GM21515 (cell line): Measurements from ENCODE around the gene HHATL.

Source experiments
- ATAC-seq: cut with Tn5 transposase; IDR thresholded peaks from one replicate; pipeline ENCODE4 v1.9.1; 2021; ENCODE audit not compliant: unreplicated experiment

HHATL gene

GRCh38 chr3:42666577-42666998, 36.0 kb downstream of the HHATL start:
- ATAC-seq, result no peak

- ATAC-seq, result no peak
Measured at GRCh38 chr3:42666022-42666421, 36.6 kb downstream of the HHATL start.

GRCh38 chr3:42665050-42665878, 37.3 kb downstream of the HHATL start:
- no peak for ATAC-seq

- ATAC-seq, result no peak
Measured at GRCh38 chr3:42664438-42664803, 38.2 kb downstream of the HHATL start.

DNA sequence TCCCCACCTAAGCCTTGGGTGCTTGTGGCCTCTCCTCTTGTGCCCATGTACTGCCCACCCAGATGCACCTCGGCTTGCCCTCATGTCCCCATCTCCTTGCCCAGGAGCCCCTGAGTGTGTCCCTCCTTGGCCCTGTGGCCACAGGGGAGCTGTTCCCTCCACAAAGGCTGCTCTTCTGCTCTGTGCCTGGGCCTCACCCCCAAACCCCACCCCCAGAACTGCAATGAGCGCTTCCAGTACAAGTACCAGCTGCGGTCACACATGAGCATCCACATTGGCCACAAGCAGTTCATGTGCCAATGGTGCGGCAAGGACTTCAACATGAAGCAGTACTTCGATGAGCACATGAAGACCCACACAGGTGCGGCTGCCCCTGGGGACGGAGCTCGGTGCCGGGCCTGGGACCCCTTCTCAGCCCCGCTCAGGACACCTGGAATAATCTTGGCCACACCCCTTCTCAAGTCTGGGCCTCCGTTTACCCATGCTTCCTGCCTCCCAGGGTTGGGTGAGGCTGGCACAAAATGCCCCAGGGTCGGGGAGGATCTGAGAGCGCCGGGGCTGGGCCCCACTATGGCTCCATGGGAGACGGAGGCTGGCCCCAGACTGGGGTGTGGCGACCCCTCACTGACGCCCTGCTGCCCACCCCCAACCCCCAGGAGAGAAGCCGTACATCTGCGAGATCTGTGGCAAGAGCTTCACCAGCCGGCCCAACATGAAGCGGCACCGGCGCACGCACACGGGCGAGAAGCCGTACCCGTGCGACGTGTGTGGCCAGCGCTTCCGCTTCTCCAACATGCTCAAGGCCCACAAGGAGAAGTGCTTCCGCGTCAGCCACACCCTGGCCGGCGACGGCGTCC, 38.8 kb downstream of the HHATL start:
- ATAC-seq, result no peak

DNA sequence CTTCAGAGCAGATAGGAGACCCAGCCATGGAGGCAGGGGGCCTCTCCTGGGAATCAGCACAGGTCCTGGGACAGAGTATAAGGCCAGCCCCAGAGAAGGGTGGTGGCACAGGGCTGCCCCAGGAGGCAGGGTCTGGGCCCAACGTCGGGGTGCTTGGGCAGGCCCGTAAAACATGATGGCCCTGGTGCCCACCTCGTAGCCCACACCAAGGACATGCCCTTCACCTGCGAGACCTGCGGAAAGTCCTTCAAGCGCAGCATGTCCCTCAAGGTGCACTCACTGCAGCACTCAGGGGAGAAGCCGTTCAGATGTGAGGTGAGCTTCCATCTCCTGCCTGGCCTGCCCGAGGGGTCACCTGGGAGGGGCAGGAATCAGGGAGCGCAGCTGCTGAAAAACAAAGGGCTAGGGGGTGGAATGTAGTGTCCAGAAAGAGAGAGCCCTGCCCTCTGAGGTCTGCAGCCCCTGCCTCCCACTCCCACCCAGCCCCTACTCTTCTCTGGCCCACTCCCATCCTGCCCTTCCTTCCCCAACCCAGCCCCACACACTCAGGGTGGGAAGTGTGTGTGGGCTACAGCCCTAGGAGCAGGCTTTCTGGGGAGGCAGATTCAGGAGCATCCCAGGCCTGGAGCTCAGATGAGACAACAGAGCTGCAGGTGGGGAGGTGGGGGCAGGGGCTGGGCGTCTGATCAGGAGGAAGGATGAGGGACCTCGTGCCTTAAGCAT, 39.6 kb downstream of the HHATL start:
- no peak for ATAC-seq

- ATAC-seq, result no peak
Measured at GRCh38 chr3:42662037-42662812, 40.4 kb downstream of the HHATL start.

DNA sequence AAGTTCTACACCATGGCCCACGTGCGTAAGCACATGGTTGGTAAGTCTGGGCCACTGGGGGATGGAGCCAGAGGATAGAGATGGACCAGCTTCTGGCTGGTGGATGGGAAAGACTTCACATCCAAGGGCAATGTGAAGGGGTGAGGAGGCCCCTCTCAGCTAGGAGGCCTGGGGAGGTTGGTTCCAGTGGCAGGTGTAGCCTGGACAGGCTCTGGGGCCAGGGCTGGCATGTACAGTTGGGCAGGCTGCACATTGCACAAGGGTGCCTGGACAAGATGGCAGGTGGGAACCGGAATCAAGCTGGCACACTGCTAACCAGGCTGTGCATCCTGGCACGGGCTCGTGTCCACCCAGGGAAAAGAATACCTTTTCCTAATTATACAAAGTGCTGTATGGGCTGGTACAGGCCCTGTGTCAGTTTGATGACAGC, 41.0 kb downstream of the HHATL start:
- ATAC-seq, result no peak

DNA sequence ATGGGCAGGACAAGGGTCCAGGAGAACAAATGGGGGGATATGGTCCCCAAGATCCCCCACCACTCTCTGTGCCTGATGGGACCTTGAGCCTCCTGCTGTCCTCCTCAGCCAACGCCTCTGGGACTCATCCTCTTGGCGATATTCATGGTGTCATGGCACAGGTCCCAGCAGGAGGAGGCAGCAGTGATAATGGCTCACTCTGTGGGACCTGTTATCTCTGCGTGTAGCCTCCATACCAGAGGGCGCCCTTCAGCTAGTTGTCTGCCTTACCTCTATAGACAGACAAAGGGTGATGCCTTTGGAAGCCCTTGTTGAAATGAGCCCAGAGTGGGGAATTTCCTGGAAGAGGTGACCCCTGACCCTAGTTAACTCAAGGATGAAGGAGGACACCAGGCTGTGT, 41.7 kb downstream of the HHATL start:
- ATAC-seq, result no peak

DNA sequence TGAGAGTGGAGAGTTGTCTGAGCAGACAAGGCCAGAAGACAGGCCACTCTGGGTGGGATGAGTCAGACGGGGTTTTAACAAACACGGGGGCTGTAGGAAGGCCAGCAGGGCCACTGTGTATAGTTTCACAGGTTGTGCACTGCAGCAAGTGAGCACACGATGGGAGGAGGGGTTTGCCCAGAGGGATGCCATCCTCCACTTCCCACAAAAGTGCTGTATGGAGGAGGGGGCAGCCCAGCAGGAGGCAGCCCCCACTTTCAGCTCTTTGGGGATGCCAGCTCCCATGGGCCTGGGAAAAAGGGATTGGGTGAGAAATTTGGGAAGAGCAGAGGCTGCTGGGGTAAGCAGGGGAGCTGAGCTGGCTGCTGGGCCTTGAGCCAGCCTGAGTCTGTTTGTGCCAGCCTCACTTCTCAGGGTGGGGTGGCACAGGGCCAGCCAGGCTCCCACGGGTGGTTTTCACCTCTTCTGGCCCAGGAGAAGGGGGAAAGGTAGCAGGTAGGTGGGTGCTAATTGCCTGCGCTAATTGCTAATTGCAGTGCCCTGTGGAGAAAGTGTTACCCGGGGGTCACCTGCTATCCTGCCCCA, 42.4 kb downstream of the HHATL start:
- no peak for ATAC-seq

- ATAC-seq, result no peak
Measured at GRCh38 chr3:42659451-42660130, 43.0 kb downstream of the HHATL start.

GRCh38 chr3:42658771-42659390, 43.7 kb downstream of the HHATL start:
- no peak for ATAC-seq

GRCh38 chr3:42658091-42658770, 44.4 kb downstream of the HHATL start:
- ATAC-seq, result no peak

DNA sequence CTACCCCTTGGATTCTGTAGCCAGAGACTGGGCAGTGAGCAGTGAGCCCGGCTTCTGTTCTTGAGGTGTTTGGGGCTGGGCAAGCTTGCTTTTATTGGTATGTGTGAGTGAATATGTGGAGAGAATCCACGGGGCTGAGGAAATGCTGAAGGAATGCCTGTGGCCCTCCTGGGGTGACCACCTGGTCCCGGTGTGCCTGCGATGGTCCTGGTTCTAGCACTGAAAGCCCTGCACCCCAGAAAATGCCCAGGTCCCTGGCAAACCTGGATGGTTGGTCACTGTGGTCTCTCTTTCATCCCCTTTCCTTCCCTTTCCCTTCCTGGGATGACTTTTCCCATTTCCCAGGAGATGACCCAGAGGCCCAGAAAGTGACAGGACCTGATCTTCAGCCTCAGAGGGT, 44.9 kb downstream of the HHATL start:
- ATAC-seq, result no peak

GRCh38 chr3:42656680-42657610, 45.7 kb downstream of the HHATL start:
- ATAC-seq, result no peak

DNA sequence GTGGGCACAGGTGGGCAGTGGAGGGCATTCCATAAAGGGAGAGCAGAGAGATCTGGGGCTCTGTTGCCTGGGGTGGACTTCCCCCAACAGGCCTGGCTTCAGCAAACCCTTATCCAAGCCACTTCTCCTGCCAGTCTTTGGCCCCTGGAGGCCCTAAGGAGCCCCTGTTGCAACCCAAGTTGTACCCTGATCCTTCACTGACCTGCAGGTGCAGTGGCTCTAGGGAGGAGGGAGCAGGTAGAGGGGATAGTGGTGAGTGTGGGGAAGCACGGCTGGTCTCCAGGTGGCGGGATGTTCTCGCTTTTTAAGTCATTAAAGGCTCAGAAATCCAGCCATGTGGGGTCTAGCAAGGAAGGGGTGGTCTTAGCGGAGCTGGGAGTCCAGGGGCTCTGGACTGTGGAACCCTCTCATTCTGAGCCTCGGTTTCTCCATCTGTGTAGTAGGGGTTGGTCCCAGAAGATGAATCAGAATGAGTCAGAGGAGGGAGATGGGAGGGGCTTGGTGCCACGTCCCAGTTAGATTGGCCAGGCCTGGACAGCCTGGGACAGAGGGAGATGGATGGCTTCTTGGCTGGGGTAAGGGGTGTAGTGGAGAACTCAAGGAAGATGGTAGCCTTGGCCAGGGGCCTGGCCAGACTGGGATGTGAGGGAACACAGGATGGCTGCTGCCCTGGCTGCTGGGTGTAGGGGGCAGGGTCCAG, 46.5 kb downstream of the HHATL start:
- no peak for ATAC-seq

DNA sequence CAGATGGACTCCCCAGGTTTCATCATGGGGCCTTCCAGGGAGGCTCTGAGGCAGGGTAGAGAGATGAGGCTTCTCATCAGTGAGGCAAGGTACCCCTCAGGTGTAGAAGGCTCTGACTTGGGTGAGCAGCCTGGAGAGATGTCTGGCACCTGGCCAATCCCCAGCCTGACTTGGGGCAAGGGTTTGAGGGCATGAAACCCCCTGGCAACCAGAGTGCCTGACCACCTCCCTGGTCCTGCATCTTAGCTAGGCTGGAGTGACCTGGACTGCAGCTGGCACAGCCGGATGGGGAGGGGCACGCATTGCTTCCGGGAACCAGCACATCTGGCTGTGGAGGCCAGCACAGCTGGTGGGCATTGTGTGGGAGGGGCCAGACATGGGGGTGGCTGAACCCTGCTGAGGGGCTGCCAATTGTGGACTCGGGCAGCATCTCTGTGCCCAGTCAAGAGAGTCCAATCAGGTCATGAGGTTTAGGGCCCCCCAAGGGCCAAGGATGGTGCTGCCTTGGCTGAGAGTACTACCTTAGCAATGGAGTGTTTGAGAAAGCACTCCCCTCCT, 47.2 kb downstream of the HHATL start:
- ATAC-seq, result no peak
